Kasumi-1 (cell line): ENCODE measurements around the gene PARP14.
"Not testable (repeated sequence)": the region's sequence is repeated elsewhere in the genome, so short reads cannot be mapped to it uniquely, and the experiment has no call there.

Source experiments
- DNase-seq, 2 experiments: peaks; one replicate each; lab custom pipeline; 2025; lab: John Stamatoyannopoulos, UW

Gene PARP14

GRCh38 chr3:122680475-122681283 is at the start of gene PARP14:
TSS of gene PARP14 (plus strand) at chr3:122680839. CDS start at chr3:122680884, 45 bp downstream.
- DNase-seq: peak; percentile 49 to 60

GRCh38 chr3:122635789-122636188 is 44.9 kb upstream of the PARP14 start:
- DNase-seq: no peak

- no peak for DNase-seq
These were observed 43.9 kb upstream of the PARP14 start for GRCh38 chr3:122636697-122637096.

DNA sequence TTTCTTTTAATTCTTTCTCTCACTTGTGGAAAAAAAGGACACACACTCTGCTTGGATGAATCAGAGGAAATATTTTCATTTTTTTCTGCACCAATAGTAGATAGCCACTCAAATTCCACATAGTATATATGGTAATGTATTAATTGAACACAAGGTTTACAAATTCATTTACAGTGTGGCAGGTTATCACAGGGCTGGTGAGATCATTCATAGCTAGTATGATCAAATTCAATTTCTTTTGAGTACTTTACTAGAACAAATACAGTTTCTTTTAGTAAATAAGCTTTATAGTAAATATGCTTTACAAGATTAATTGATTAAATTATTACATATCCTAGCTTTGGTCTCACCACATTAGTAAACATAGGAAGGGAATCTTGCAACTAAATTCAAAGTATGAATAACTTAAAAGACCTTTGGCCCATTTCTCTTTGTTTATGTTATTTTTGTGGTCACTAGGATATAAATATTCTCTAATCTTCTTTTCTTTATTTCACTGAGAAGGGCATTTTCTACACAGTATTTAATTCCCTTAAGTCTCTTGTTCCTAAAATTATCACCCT is 40.1 kb upstream of the PARP14 start:
- no peak for DNase-seq

DNA sequence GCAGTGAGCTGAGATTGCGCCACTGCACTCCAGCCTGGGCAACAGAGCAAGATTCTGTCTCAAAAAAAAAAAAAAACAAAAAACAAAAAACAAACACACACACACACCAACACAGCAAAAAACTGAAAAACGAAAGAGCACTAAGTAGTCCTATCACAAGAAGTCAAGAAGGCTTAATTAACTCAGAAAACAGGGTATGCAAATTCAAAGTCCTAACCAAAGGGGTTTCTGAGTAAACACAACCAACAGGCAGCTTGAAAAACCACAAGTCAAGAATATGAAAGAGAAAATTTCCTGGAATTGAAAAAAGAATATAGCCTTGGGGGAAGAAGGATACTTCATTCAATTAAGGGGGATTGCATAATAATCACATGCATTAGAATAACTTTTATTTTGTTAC is 37.7 kb upstream of the PARP14 start:
- no peak for DNase-seq

DNA sequence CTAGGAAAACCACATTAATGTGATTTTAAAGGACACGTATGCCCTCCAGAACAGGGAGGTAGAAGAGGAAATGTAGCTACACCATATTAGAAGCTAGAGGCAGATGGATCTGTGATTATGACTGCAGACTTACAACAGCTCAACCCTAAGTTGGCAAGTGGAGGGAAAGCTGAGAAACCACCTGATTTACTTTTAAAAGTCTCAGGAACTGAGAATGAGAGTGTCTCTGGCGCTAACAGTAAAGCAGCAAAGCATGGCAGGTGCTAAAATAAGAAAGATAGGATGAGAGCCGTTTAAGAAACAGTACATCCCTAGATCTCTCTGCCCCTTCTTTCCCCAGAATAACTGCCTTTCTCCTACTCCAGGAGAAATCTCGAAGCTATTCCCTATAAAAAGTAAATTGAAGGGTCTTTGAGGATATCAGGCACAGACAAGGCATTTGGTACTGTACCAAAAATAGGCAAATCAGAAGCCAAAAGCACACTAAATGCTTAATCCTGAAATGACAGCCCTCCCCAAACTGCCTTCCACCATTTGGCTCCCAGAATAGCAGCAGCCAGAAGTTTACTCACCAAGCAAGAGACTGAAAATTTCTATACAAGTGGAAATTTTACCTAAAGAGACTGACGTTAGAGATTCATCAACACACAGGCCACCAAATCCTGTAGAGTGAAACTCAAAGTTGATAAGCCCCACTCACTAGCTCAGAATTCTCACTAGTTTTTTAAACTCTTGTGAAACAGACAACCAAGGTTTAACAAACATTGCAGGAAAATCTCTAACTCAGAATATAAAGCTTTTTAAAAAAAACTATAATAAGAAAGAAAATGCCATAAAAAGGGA is 34.3 kb upstream of the PARP14 start:
- no peak for DNase-seq

DNA sequence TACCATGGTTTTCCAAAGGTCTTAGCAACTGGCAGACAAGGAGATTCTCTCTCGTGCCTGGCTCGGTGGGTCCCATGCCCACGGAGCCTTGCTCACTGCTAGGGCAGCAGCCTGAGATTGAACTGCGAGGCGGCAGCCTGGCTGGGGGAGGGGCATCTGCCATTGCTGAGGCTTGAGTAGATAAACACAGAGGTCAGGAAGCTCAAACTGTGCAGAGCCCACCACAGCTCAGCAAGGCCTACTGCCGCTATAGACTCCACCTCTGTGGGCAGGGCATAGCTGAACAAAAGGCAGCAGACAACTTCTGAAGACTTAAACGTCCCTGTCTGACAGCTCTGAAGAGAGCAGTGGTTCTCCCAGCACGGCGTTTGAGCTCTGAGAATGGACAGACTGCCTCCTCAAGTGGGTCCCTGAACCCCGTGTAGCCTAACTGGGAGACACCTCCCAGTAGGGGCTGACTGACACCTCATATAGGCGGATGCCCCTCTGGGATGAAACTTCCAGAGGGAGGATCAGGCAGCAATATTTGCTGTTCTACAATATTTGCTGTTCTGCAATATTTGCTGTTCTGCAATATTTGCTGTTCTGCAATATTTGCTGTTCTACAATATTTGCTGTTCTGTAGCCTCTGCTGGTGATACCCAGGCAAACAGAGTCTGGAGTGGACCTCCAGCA is 29.3 kb upstream of the PARP14 start:
- not testable (repeated sequence) for DNase-seq

GRCh38 chr3:122651962-122652361 is 28.7 kb upstream of the PARP14 start:
- not testable (repeated sequence) for DNase-seq

DNA sequence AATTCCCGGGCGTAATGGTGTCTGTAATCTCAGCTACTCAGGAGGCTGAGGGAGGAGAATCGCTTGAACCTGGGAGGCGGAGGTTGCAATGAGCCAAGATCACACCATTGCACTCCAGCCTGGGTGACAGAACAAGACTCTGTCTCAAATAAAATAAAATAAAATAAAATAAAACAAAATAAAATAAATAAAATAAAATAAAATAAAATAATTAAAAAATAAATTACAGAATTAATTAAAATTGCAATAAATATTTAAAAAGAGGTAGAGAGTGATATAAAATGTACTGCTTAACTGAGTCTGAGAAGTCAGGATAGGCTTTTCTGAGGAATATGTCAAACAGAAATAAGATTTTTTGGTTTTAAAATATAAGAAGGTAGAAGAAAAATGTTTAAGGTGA is 22.3 kb upstream of the PARP14 start:
- DNase-seq: not testable (repeated sequence)

GRCh38 chr3:122660297-122660974 is 20.2 kb upstream of the PARP14 start:
- no peak for DNase-seq

- no peak for DNase-seq
These were observed 19.0 kb upstream of the PARP14 start for GRCh38 chr3:122661633-122662032.

DNA sequence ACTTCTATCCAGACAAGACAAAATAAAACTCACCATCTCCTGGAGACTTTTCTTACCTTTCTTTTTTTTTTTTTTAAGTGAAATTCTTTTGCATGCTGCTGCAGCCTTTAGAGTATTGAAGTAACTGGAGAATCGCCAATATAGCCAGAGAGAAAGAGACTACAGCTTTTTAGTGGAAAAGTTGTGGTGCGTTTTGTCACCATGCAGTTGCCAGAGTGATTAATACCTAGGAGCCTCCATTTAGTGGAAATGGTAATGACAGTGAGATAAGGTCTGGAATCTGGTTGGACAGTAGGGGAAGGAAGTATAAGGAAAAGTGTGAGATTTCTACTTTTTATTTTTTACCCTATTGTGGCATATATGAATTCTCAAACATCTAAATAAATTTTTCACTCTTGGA is 18.1 kb upstream of the PARP14 start:
- DNase-seq: no peak

GRCh38 chr3:122665226-122665786 is 15.3 kb upstream of the PARP14 start:
- DNase-seq: no peak

- DNase-seq: no peak
These were observed 14.8 kb upstream of the PARP14 start for GRCh38 chr3:122665881-122666280.

- DNase-seq: no peak
These were observed 11.5 kb upstream of the PARP14 start for GRCh38 chr3:122668930-122669730.

- no peak for DNase-seq
These were observed 9.1 kb upstream of the PARP14 start for GRCh38 chr3:122671553-122671952.

GRCh38 chr3:122674339-122674738 is 6.3 kb upstream of the PARP14 start:
- peak; percentile 26 to 37 for DNase-seq

DNA sequence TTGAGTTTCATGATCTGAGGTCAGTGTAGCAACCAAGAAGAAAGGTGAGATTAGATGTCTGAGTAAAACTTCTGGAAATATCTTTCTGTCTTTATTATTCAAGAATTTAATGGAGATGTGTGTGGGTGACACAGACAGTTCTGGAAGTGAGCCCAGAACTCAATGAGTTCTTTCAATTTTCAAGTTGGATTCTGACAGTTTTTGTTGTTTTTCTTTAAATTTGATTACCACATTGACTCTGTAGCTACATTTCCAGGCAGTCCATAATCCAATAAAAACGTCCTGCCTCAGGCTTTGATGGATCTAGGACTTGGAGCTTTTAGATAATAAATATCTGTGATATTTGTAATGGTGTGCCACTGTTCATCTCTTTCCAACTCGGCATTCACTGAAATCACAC is 3.9 kb upstream of the PARP14 start:
- no peak for DNase-seq

GRCh38 chr3:122677216-122677615 is 3.4 kb upstream of the PARP14 start:
- no peak for DNase-seq

- no peak for DNase-seq
These were observed 2.1 kb upstream of the PARP14 start for GRCh38 chr3:122678506-122678905.
